H1 (cell line): ENCODE measurements around the gene SPTSSA. TPM values are rescaled to one million over a fixed set of nuclear protein-coding genes. Genes with fewer than 3 reads are reported as not detected.

Source experiments
- KDM4A ChIP-seq: IDR thresholded peaks from one replicate; pipeline ENCODE4 v1.7.1; 2012; ENCODE audit warnings: low read depth, mild to moderate bottlenecking, moderate library complexity, low read length, inconsistent platforms; ENCODE audit not compliant: severe bottlenecking
- NRF1 ChIP-seq: IDR thresholded peaks from 2 replicates; pipeline ENCODE4 v1.6.1; 2011; ENCODE audit warnings: mild to moderate bottlenecking, low read depth, low read length, improper control_type of control experiment
- PHF8 ChIP-seq: fragments of 200-600 bp; sonication (generic); conservative IDR thresholded peaks from 2 replicates; pipeline ENCODE4 v1.7.1; 2012; ENCODE audit warnings: low read depth, mild to moderate bottlenecking, inconsistent platforms, low read length, moderate library complexity
- POLR2AphosphoS5 ChIP-seq: IDR thresholded peaks from 2 replicates; pipeline ENCODE4 v1.6.1; 2011; ENCODE audit warnings: low read depth, low read length
- SAP30 ChIP-seq: fragments of 300-600 bp; sonication (generic); IDR thresholded peaks from 2 replicates; pipeline ENCODE4 v1.7.1; 2012; ENCODE audit warnings: low read length, moderate library complexity, mild to moderate bottlenecking, inconsistent platforms; ENCODE audit not compliant: insufficient read depth, insufficient replicate concordance
- ZNF274 ChIP-seq: IDR thresholded peaks from 2 replicates; pipeline ENCODE4 v1.7.0; 2012; ENCODE audit warnings: low read length, borderline replicate concordance; ENCODE audit errors: extremely low read depth
- polyA plus RNA-seq, 7 experiments: library from polyadenylated mRNA; depleted of rRNA in 3 of 7; stranded (reverse) in 5 of 7; unstranded in 2 of 7; fragments of >200 nt in 5 of 7; fragments of 200-250 nt in 2 of 7; gene quantifications; 1 replicate in 5 of 7; 2 replicates in 1 of 7; 4 replicates in 1 of 7; pipeline versions ENCODE4 v1.2.1 to v1.2.3, GENCODE V29; 2011 to 2013; ENCODE audit warnings: missing spikeins in 2 of 7, mixed read lengths in 2 of 7
- total RNA-seq: library from RNA; stranded (reverse); fragmentation: NEBNext Ultra II Directional; extraction: Animal tissue kit (Norgen Biotek cat#: 25700); gene quantifications from 2 replicates; pipeline ENCODE4 v1.2.1, GENCODE V29; 2021
- TF ChIP-seq, protein P1 (sequence below): fragments of 300-600 bp; sonication (generic); IDR thresholded peaks from 2 replicates; pipeline ENCODE4 v1.7.1; 2012; ENCODE audit warnings: low read length, moderate library complexity, mild to moderate bottlenecking, inconsistent platforms; ENCODE audit not compliant: insufficient replicate concordance

Gene SPTSSA
- total and polyA plus RNA-seq, 2 of the 8 experiments (the other 6 are each of a cell fraction or from before 2014, with no cell fraction given): 24.9 to 28.5 TPM

DNA sequence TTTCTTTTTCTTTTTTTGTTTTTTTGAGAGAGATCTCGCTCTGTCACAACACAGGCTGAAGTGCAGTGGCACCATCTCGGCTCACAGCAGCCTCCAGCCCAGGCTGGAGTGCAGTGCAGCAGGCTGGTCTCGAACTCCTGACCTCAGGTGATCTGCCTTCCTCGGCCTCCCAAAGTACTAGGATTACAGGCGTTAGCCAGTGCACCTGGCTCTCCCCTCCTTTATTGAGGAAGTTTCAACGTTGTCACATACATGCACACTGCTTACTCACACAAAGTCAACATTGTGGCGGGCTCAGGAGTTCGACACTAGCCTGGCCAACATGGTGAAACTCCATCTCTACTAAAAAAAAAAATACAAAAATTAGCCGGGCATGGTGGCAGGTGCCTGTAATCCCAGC lies 45.4 kb upstream of the SPTSSA start (continued):
- TF ChIP-seq PHF8 (no peak), NRF1 (no peak), KDM4A (no peak), ZNF274 (no peak), SAP30 (no peak), POLR2AphosphoS5 (no peak)
- TF ChIP-seq, protein P1, sequence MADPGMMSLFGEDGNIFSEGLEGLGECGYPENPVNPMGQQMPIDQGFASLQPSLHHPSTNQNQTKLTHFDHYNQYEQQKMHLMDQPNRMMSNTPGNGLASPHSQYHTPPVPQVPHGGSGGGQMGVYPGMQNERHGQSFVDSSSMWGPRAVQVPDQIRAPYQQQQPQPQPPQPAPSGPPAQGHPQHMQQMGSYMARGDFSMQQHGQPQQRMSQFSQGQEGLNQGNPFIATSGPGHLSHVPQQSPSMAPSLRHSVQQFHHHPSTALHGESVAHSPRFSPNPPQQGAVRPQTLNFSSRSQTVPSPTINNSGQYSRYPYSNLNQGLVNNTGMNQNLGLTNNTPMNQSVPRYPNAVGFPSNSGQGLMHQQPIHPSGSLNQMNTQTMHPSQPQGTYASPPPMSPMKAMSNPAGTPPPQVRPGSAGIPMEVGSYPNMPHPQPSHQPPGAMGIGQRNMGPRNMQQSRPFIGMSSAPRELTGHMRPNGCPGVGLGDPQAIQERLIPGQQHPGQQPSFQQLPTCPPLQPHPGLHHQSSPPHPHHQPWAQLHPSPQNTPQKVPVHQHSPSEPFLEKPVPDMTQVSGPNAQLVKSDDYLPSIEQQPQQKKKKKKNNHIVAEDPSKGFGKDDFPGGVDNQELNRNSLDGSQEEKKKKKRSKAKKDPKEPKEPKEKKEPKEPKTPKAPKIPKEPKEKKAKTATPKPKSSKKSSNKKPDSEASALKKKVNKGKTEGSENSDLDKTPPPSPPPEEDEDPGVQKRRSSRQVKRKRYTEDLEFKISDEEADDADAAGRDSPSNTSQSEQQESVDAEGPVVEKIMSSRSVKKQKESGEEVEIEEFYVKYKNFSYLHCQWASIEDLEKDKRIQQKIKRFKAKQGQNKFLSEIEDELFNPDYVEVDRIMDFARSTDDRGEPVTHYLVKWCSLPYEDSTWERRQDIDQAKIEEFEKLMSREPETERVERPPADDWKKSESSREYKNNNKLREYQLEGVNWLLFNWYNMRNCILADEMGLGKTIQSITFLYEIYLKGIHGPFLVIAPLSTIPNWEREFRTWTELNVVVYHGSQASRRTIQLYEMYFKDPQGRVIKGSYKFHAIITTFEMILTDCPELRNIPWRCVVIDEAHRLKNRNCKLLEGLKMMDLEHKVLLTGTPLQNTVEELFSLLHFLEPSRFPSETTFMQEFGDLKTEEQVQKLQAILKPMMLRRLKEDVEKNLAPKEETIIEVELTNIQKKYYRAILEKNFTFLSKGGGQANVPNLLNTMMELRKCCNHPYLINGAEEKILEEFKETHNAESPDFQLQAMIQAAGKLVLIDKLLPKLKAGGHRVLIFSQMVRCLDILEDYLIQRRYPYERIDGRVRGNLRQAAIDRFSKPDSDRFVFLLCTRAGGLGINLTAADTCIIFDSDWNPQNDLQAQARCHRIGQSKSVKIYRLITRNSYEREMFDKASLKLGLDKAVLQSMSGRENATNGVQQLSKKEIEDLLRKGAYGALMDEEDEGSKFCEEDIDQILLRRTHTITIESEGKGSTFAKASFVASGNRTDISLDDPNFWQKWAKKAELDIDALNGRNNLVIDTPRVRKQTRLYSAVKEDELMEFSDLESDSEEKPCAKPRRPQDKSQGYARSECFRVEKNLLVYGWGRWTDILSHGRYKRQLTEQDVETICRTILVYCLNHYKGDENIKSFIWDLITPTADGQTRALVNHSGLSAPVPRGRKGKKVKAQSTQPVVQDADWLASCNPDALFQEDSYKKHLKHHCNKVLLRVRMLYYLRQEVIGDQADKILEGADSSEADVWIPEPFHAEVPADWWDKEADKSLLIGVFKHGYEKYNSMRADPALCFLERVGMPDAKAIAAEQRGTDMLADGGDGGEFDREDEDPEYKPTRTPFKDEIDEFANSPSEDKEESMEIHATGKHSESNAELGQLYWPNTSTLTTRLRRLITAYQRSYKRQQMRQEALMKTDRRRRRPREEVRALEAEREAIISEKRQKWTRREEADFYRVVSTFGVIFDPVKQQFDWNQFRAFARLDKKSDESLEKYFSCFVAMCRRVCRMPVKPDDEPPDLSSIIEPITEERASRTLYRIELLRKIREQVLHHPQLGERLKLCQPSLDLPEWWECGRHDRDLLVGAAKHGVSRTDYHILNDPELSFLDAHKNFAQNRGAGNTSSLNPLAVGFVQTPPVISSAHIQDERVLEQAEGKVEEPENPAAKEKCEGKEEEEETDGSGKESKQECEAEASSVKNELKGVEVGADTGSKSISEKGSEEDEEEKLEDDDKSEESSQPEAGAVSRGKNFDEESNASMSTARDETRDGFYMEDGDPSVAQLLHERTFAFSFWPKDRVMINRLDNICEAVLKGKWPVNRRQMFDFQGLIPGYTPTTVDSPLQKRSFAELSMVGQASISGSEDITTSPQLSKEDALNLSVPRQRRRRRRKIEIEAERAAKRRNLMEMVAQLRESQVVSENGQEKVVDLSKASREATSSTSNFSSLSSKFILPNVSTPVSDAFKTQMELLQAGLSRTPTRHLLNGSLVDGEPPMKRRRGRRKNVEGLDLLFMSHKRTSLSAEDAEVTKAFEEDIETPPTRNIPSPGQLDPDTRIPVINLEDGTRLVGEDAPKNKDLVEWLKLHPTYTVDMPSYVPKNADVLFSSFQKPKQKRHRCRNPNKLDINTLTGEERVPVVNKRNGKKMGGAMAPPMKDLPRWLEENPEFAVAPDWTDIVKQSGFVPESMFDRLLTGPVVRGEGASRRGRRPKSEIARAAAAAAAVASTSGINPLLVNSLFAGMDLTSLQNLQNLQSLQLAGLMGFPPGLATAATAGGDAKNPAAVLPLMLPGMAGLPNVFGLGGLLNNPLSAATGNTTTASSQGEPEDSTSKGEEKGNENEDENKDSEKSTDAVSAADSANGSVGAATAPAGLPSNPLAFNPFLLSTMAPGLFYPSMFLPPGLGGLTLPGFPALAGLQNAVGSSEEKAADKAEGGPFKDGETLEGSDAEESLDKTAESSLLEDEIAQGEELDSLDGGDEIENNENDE: no peak
